Suprapubic skin (tissue), 4 donors: Measurements from ENCODE around the gene TAF11L7.

ENCODE experiments used
- EP300 ChIP-seq: sonication (generic); formaldehyde crosslinking; IDR thresholded peaks from one replicate; pipeline ENCODE4 v1.6.1; 2017; ENCODE audit warnings: antibody characterized with exemption
- POLR2A ChIP-seq, 2 donors: fragments of 450-650 bp; IDR thresholded peaks; one replicate each; pipeline ENCODE4 v1.6.1; 2017; ENCODE audit warnings: antibody characterized with exemption in 2 of 2, mild to moderate bottlenecking in 2 of 2, moderate library complexity in 2 of 2
- POLR2AphosphoS5 ChIP-seq, 3 donors: sonication (generic); formaldehyde crosslinking; IDR thresholded peaks; one replicate each; pipeline ENCODE4 v1.6.1; 2017; ENCODE audit warnings: antibody characterized with exemption in 3 of 3
- TF ChIP-seq, protein P1 (sequence below), 2 donors: fragments of 200-600 bp in 1 of 2; fragments of 450-650 bp in 1 of 2; sonication (generic) in 1 of 2; IDR thresholded peaks; one replicate each; pipeline ENCODE4 v1.5.1; 2016 to 2019; ENCODE audit warnings: antibody characterized with exemption in 2 of 2, mild to moderate bottlenecking in 1 of 2, moderate library complexity in 1 of 2

DNA sequence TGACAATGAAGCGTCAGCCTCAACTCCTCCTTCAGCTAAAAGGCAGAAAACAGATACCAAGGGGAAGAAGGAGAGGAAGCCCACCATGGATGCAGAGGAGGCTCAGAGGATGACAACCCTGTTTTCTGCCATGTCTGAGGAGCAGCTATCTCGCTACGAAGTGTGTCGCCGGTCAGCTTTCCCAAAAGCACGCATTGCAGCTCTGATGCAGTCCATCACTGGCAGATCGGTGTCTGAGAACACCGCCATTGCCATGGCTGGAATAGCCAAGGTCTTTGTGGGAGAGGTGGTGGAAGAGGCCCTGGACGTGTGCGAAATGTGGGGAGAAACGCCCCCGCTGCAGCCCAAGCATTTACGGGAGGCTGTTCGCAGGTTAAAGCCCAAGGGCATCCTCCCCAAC, 19.4 kb upstream of the TAF11L7 start:
- TF ChIP-seq POLR2AphosphoS5 (IDR thresholded peaks at IDR 0.05) (no peak), POLR2A (IDR thresholded peaks at IDR 0.05) (no peak), EP300 (no peak)
- TF ChIP-seq, protein P1, sequence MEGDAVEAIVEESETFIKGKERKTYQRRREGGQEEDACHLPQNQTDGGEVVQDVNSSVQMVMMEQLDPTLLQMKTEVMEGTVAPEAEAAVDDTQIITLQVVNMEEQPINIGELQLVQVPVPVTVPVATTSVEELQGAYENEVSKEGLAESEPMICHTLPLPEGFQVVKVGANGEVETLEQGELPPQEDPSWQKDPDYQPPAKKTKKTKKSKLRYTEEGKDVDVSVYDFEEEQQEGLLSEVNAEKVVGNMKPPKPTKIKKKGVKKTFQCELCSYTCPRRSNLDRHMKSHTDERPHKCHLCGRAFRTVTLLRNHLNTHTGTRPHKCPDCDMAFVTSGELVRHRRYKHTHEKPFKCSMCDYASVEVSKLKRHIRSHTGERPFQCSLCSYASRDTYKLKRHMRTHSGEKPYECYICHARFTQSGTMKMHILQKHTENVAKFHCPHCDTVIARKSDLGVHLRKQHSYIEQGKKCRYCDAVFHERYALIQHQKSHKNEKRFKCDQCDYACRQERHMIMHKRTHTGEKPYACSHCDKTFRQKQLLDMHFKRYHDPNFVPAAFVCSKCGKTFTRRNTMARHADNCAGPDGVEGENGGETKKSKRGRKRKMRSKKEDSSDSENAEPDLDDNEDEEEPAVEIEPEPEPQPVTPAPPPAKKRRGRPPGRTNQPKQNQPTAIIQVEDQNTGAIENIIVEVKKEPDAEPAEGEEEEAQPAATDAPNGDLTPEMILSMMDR (IDR thresholded peaks at IDR 0.05): no peak
